ENCODE measurements around the gene GABRR2. TPM values are rescaled to one million over a fixed set of nuclear protein-coding genes. Genes with fewer than 3 reads are reported as not detected.

The GABRR2 gene
- total RNA-seq, 1 donor from 2014 or later: 0.61 TPM

DNA sequence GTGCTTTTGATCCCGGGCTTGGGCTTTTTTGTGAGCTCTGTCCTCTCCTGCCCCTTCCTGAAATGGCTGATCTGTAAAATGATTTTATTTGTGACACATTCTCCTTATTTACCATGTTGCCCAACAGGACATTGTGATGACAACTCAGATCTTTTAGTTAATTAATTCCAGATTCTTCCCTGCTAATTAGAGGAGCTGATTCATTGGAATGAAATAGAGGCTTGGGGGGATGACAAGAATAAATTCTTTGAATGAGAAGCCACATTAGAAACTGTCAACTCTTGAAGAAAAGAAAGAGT lies 71.8 kb downstream of the GABRR2 start:
- Histone ChIP-seq H3K27me3 (ENCODE audit: insufficient read depth, low read length) (peaks cover 12% of the 10 kb centered on the region), H3K36me3 (ENCODE audit: insufficient read depth, low read length) (no peaks in the 10 kb centered on the region), H2AFZ (ENCODE audit: low read depth, low read length) (no peak overlapping the region), H3K79me2 (ENCODE audit: insufficient read depth, low read length) (no peaks in the 10 kb centered on the region), H3K9me3 (ENCODE audit: insufficient read depth, low read depth, low read length) (no peaks in the 10 kb centered on the region), H3K4me1 (ENCODE audit: insufficient read depth, low read length) (no peaks in the 10 kb centered on the region), H4K20me1 (ENCODE audit: insufficient read depth, low read length) (no peaks in the 10 kb centered on the region), H3K27ac (ENCODE audit: low read depth, low read length) (no peak overlapping the region), H3K4me2 (ENCODE audit: low read length) (no peak overlapping the region), H3K4me3 (ENCODE audit: insufficient read depth, low read depth, low read length) (no peak overlapping the region), H3K9ac (ENCODE audit: low read length) (no peak overlapping the region)
- Mint-ChIP-seq H3K9me3 (ENCODE audit: unreplicated experiment) (no peaks in the 10 kb centered on the region), H3K4me1 (ENCODE audit: low read depth, unreplicated experiment) (no peaks in the 10 kb centered on the region), H3K27ac (ENCODE audit: unreplicated experiment) (no peak overlapping the region), H3K27me3 (ENCODE audit: low read depth, unreplicated experiment) (peaks cover 4% of the 10 kb centered on the region), H3K4me3 (ENCODE audit: unreplicated experiment) (no peak overlapping the region), H3K36me3 (ENCODE audit: low read depth, unreplicated experiment) (no peaks in the 10 kb centered on the region)
- no peak for TF ChIP-seq EZH2 (IDR thresholded peaks at IDR 0.05; ENCODE audit: insufficient read depth, low read length)
- TF ChIP-seq, protein P1, sequence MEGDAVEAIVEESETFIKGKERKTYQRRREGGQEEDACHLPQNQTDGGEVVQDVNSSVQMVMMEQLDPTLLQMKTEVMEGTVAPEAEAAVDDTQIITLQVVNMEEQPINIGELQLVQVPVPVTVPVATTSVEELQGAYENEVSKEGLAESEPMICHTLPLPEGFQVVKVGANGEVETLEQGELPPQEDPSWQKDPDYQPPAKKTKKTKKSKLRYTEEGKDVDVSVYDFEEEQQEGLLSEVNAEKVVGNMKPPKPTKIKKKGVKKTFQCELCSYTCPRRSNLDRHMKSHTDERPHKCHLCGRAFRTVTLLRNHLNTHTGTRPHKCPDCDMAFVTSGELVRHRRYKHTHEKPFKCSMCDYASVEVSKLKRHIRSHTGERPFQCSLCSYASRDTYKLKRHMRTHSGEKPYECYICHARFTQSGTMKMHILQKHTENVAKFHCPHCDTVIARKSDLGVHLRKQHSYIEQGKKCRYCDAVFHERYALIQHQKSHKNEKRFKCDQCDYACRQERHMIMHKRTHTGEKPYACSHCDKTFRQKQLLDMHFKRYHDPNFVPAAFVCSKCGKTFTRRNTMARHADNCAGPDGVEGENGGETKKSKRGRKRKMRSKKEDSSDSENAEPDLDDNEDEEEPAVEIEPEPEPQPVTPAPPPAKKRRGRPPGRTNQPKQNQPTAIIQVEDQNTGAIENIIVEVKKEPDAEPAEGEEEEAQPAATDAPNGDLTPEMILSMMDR (IDR thresholded peaks at IDR 0.05; ENCODE audit: insufficient read depth, low read depth, low read length): no peak
- no peak for DNase-seq (ENCODE audit: low read depth)
- no peak for FAIRE-seq

DNA sequence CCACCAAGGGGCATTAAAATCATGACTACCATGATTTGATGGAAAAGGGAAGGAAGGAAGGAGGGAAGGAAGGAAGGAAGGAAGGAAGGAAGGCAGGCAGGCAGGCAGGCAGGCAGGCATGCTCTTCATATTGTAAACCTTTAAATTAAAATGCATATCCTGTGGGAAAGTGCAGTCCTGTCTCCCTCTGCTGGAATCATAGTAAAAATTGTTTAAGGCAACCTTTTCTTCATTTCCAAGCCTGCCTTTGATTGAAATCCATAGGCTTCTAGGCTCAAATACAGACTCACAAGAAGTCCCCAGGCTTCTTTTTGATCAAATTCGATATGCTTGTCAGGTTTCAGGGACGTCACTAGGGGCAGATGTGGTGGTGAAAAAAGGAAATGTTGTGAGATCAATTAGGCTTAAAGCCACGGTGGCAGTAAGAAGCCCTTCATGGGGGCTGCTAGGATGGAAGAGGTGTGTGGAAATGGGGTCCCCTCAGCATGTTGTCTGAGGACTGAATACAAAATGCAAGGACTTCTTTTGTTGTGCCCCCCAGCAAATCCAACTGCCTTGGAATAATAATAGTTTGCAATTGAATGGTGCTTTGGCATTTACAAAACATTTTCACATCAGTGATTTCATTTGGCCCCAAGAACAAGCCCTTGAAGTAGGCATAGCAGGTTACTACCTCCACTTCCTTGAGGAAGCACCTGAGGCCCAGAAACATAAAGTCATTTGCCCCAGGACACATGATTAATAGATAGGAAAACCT lies 72.3 kb downstream of the GABRR2 start:
- TF ChIP-seq, protein P1 (IDR thresholded peaks at IDR 0.05; ENCODE audit: insufficient read depth, low read depth, low read length): peak; percentile 39
- TF ChIP-seq EZH2 (IDR thresholded peaks at IDR 0.05; ENCODE audit: insufficient read depth, low read length): no peak
- Histone ChIP-seq H4K20me1 (ENCODE audit: insufficient read depth, low read length) (no peaks in the 10 kb centered on the region), H3K79me2 (ENCODE audit: insufficient read depth, low read length) (no peaks in the 10 kb centered on the region), H3K36me3 (ENCODE audit: insufficient read depth, low read length) (no peaks in the 10 kb centered on the region), H3K4me1 (ENCODE audit: insufficient read depth, low read length) (no peaks in the 10 kb centered on the region), H3K4me2 (ENCODE audit: low read length) (no peak overlapping the region), H2AFZ (ENCODE audit: low read depth, low read length) (no peak overlapping the region), H3K27ac (ENCODE audit: low read depth, low read length) (no peak overlapping the region), H3K27me3 (ENCODE audit: insufficient read depth, low read length) (peaks cover 12% of the 10 kb centered on the region), H3K4me3 (ENCODE audit: insufficient read depth, low read depth, low read length) (no peak overlapping the region), H3K9ac (ENCODE audit: low read length) (no peak overlapping the region), H3K9me3 (ENCODE audit: insufficient read depth, low read depth, low read length) (no peaks in the 10 kb centered on the region)
- H3K27me3 Mint-ChIP-seq (ENCODE audit: low read depth, unreplicated experiment): peaks cover 4% of the 10 kb centered on the region
- no peaks in the 10 kb centered on the region for H3K9me3 Mint-ChIP-seq (ENCODE audit: unreplicated experiment)
- FAIRE-seq: no peak
- DNase-seq (ENCODE audit: low read depth): peak; percentile 18
- H3K27ac Mint-ChIP-seq (ENCODE audit: unreplicated experiment): no peak overlapping the region
- no peak overlapping the region for H3K4me3 Mint-ChIP-seq (ENCODE audit: unreplicated experiment)
- no peaks in the 10 kb centered on the region for H3K4me1 Mint-ChIP-seq (ENCODE audit: low read depth, unreplicated experiment)
- no peaks in the 10 kb centered on the region for H3K36me3 Mint-ChIP-seq (ENCODE audit: low read depth, unreplicated experiment)

DNA sequence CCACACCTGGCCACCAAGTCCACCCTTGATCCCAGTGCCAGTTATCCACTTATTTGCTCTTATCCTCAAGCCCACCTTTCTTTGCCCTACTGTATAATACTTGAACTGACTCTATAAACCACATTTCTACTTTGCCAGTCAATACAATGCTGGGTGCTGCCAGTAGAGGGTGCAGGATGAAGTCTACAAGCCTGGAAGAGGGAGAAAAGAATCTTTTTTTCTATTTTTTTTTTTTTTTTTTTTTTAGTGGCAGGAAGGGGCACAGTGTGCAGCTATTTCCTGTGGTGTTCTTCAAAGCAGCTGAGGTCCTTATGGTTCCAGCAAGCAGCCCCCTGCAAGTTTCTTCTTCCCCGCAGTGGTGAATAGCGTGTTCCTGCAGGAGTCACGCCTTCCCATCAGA lies 75.8 kb downstream of the GABRR2 start:
- Histone ChIP-seq H3K4me3 (ENCODE audit: insufficient read depth, low read depth, low read length) (no peak overlapping the region), H4K20me1 (ENCODE audit: insufficient read depth, low read length) (no peaks in the 10 kb centered on the region), H3K4me1 (ENCODE audit: insufficient read depth, low read length) (no peaks in the 10 kb centered on the region), H3K79me2 (ENCODE audit: insufficient read depth, low read length) (no peaks in the 10 kb centered on the region), H3K36me3 (ENCODE audit: insufficient read depth, low read length) (no peaks in the 10 kb centered on the region), H3K9me3 (ENCODE audit: insufficient read depth, low read depth, low read length) (no peaks in the 10 kb centered on the region), H3K27ac (ENCODE audit: low read depth, low read length) (no peak overlapping the region), H3K9ac (ENCODE audit: low read length) (no peak overlapping the region), H2AFZ (ENCODE audit: low read depth, low read length) (no peak overlapping the region), H3K4me2 (ENCODE audit: low read length) (no peak overlapping the region), H3K27me3 (ENCODE audit: insufficient read depth, low read length) (peaks cover 8% of the 10 kb centered on the region)
- DNase-seq (ENCODE audit: low read depth) (no peak), FAIRE-seq (no peak)
- Mint-ChIP-seq H3K27ac (ENCODE audit: unreplicated experiment) (no peak overlapping the region), H3K4me1 (ENCODE audit: low read depth, unreplicated experiment) (no peaks in the 10 kb centered on the region), H3K27me3 (ENCODE audit: low read depth, unreplicated experiment) (no peaks in the 10 kb centered on the region), H3K36me3 (ENCODE audit: low read depth, unreplicated experiment) (no peaks in the 10 kb centered on the region), H3K9me3 (ENCODE audit: unreplicated experiment) (peaks cover 9% of the 10 kb centered on the region), H3K4me3 (ENCODE audit: unreplicated experiment) (no peak overlapping the region)
- TF ChIP-seq EZH2 (IDR thresholded peaks at IDR 0.05; ENCODE audit: insufficient read depth, low read length): no peak
- TF ChIP-seq, protein P1 (IDR thresholded peaks at IDR 0.05; ENCODE audit: insufficient read depth, low read depth, low read length): peak; percentile 19
